SJSA1 (cell line): Measurements from ENCODE around the gene PARD6A. TPM values are rescaled to one million over a fixed set of nuclear protein-coding genes. Genes with fewer than 3 reads are reported as not detected.
A peak's percentile ranks its signal among the peaks of the same experiment; 100 is the strongest.

Source experiments
- DNase-seq, 2 experiments: peaks; one replicate each; pipeline ENCODE4 v3.0.0-alpha.2; 2015 to 2020; ENCODE audit warnings: low spot score in 2 of 2, low read depth in 1 of 2
- H3K27ac ChIP-seq: fragments of 250-450 bp; sonication (Bioruptor Pico); 2 replicates; pipeline ENCODE4 v1.5.1; 2020; ENCODE audit warnings: mild to moderate bottlenecking, moderate library complexity
- H3K27me3 ChIP-seq: fragments of 250-450 bp; sonication (Bioruptor Pico); replicated peaks from 2 replicates; pipeline ENCODE4 v1.5.1; 2020; ENCODE audit warnings: mild to moderate bottlenecking, moderate library complexity
- H3K36me3 ChIP-seq: fragments of 250-450 bp; sonication (Bioruptor Pico); 2 replicates; pipeline ENCODE4 v1.5.1; 2020; ENCODE audit warnings: mild to moderate bottlenecking
- H3K4me1 ChIP-seq: fragments of 250-450 bp; sonication (Bioruptor Pico); replicated peaks from 2 replicates; pipeline ENCODE4 v1.6.1; 2021; ENCODE audit warnings: mild to moderate bottlenecking
- H3K4me3 ChIP-seq: fragments of 250-450 bp; sonication (Bioruptor Pico); 2 replicates; pipeline ENCODE4 v1.5.1; 2020; ENCODE audit warnings: mild to moderate bottlenecking
- H3K9me3 ChIP-seq: fragments of 250-450 bp; sonication (Bioruptor Pico); replicated peaks from 2 replicates; pipeline ENCODE4 v1.5.1; 2020; ENCODE audit warnings: mild to moderate bottlenecking
- total RNA-seq: library from RNA; depleted of rRNA; stranded (reverse); fragments of >200 nt; shearing (Covaris generic); gene quantifications from 2 replicates; pipeline ENCODE4 v1.2.3, GENCODE V29; 2014

Gene PARD6A
- total RNA-seq, 1 experiment from 2014 or later: 0.26 TPM

DNA sequence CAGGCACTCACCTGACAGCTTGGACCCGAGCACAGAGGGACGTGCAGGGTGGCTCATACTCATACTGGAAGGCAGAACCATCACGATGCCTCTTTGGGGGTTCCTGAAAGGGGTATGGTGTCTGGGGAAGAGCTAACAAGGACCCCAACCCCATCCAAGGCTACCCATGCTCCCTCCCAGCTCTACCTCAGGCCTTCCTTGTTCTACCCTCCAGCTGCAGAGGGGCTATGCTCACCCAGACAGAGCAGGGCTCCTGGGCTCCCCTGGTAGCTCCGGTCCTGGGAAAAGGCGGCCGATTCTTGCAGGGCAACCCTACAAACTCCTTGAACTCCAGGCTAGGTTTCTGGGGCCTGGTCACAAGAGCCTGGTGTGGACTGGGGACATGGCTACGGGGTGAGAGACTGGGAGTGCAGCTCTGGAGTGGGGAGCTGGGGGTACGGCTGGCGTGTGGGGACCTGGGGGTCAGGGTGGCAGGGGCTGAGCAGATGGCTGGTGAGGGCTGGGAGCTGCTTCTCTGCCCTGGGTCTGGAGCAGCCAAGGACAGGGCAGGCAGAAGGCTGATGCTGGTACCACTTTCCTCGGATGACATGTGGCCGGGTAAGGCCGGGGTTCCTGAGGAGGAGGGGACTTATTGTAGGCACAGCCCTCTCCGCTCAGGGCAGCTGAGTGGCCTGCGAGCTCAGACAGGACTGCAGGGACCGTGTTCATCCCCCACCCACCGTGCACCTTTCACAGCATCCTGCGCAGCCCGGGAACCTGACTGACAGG is 2.8 kb upstream of the PARD6A start:
- peaks cover 46% of the 10 kb centered on the region for H3K4me1 ChIP-seq
- H3K9me3 ChIP-seq: no peaks in the 10 kb centered on the region; the same call in none of the 2 replicates
- no peak overlapping the region for H3K4me3 ChIP-seq
- DNase-seq: no peak
- no peak overlapping the region for H3K27ac ChIP-seq
- H3K27me3 ChIP-seq: no peaks in the 10 kb centered on the region
- peaks cover 58% of the 10 kb centered on the region for H3K36me3 ChIP-seq

DNA sequence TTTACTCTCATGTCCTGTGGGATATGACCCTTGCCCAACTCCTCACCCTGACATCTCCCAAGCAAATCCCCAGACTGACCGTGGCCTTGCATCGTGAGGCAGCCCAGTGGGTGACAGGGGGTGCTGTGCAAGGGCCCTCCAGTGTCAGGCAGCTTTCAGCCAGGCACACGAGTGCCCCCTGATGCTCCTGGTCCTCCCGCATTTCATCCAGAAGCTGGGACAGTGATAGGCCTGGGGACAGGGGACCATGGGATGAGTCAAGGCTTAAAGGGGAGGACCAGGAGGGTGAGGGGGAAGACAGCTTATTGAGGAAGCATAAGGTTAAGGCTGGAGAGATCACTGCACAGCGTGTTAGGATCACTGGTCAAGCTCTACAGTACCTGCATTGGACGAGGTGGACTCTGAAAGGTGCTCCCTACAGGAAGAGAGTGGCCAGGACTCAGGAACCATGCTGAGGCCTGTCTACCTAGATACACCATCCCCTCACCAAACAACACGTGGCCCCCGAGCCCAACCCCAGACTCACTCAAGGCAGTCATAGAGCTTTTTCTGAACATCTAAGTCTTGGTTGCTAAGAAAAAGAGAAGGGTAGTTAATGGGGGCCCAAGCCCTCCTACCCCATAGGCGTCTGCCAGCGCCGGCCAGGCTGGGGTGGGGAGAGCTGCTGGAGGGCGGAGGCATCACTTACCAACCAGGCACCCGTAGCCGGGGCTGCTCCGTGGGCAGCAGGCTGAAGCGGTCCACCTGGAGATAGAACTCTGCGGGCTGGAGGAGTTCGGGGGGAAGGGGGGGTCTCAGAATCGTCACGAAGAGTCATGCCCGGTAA is 1.7 kb upstream of the PARD6A start:
- Histone ChIP-seq H3K27ac (no peak overlapping the region), H3K36me3 (peaks cover 55% of the 10 kb centered on the region), H3K4me3 (peak overlapping the region; percentile 77), H3K9me3 (no peaks in the 10 kb centered on the region; the same call in 1 of the 2 replicates), H3K27me3 (no peaks in the 10 kb centered on the region), H3K4me1 (peaks cover 36% of the 10 kb centered on the region)
- DNase-seq: no peak

DNA sequence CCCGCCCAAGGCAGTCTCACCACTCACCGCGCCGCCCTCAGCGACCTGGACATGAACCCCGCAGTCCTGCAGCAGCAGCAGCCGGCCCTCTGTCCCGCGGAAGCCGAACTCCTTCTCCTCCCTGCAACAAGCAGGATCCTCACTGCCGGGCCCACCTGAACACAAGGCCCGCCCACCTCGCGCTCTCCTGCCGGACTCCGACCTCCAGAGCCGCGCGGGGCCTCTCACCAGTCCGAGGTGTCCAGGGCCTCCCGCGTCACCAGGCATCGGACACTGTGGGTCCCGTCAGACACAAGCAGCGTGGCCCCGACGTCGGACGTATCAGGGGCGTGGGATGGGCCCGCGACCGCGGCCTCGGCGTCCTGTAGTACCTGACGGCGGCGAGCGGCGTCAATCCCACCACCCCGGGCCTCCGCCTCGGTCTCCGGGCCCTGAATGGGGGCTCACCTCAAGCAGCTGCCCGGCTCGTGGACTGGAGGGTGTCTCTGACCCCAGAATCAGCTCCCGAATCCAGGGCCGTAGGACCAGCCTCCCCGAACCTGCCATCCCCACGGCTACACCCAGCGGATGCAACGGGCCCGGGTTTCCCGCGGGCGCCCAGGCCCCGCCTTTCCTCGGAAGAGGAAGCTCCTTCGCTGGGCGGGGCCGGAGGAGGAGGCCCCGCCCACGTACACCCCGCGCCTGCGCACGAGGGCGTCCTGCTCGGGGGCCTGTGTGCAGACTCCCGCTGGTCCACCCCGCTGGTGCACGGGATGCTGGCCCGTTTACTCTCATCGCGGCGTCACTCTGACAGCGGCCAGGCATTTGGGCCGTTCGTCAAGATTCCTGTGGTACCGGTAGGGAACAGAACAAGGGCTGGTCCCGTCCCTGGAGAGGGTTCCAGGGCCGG is 841 bp upstream of the PARD6A start, which contains the start of gene ACD:
Gene ACD (minus strand): TSS at position 586 of the 889 bp plus-strand sequence. CDS start 40 bp downstream, at position 546.
- H3K4me3 ChIP-seq: peak within 1 kb of the TSS; percentile 77
- peak; percentile 90 to 98 for DNase-seq
- peaks cover 28% of the 10 kb centered on the region for H3K4me1 ChIP-seq
- no peaks in the 10 kb centered on the region for H3K27me3 ChIP-seq
- H3K36me3 ChIP-seq: peaks cover 46% of the 10 kb centered on the region
- H3K27ac ChIP-seq: peak within 1 kb of the TSS; percentile 31
- H3K9me3 ChIP-seq: no peaks in the 10 kb centered on the region; the same call in 1 of the 2 replicates

DNA sequence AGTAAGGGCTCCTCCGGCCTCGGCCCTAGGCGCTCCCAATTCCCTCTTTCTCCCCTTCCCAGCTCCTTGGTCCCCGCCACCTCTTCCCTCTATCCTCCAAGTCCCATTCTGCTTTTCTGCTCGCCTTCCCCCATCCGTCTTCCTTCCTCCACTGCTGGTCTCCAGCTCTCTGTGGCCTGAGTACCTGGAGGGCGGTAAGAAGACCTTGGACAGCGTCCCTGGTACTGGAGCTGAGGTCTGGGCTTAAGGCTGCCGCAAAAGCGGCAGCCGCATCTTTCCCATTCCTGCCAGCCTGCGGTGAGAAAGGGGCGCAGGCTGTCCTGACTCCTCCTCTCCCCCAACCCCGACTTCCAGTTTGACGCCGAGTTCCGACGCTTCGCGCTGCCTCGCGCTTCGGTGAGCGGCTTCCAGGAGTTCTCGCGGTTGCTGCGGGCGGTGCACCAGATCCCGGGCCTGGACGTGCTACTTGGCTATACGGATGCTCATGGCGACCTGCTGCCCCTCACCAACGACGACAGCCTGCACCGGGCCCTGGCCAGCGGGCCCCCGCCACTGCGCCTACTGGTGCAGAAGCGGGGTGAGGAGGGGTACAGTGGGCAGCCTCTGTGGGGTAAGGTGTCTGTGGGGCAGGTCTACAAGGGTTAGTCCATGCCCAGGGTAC is 471 bp downstream of the PARD6A start:
- Histone ChIP-seq H3K27ac (no peak overlapping the region), H3K27me3 (no peaks in the 10 kb centered on the region), H3K9me3 (peaks cover 2% of the 10 kb centered on the region; the same call in 1 of the 2 replicates), H3K36me3 (peaks cover 34% of the 10 kb centered on the region), H3K4me3 (peak overlapping the region; percentile 77), H3K4me1 (peaks cover 29% of the 10 kb centered on the region)
- no peak for DNase-seq

DNA sequence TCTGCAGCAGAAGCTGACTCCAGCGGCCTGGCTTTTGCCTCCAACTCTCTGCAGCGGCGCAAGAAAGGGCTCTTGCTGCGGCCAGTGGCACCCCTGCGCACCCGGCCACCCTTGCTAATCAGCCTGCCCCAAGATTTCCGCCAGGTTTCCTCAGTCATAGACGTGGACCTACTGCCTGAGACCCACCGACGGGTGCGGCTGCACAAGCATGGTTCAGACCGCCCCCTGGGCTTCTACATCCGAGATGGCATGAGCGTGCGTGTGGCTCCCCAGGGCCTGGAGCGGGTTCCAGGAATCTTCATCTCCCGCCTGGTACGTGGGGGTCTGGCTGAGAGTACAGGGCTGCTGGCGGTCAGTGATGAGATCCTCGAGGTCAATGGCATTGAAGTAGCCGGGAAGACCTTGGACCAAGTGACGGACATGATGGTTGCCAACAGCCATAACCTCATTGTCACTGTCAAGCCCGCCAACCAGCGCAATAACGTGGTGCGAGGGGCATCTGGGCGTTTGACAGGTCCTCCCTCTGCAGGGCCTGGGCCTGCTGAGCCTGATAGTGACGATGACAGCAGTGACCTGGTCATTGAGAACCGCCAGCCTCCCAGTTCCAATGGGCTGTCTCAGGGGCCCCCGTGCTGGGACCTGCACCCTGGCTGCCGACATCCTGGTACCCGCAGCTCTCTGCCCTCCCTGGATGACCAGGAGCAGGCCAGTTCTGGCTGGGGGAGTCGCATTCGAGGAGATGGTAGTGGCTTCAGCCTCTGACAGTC is 1.3 kb downstream of the PARD6A start:
- Histone ChIP-seq H3K36me3 (peaks cover 28% of the 10 kb centered on the region), H3K27me3 (no peaks in the 10 kb centered on the region), H3K9me3 (peaks cover 2% of the 10 kb centered on the region; the same call in 1 of the 2 replicates), H3K4me3 (no peak overlapping the region), H3K4me1 (peaks cover 35% of the 10 kb centered on the region), H3K27ac (no peak overlapping the region)
- no peak for DNase-seq

DNA sequence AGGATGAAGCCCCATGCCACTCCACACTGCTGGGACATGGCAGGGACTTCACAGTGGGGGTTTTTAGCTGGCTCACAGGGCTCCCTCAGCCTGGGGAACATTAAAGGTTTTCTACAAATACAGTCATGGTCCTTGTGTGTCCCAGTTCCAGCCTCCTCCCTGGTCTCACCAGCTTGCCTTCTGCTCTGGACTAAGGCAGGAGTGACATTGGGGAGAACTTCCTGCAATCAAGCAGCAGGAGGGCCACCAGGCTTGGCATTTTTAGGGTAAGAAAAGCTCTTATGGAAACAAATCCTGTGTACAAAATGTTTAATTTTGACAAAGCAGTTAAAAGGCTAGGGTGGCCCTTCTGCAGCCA is 1.9 kb downstream of the PARD6A start:
- Histone ChIP-seq H3K27ac (no peak overlapping the region), H3K9me3 (peaks cover 2% of the 10 kb centered on the region; the same call in 1 of the 2 replicates), H3K4me3 (no peak overlapping the region), H3K27me3 (no peaks in the 10 kb centered on the region), H3K4me1 (peaks cover 40% of the 10 kb centered on the region), H3K36me3 (peaks cover 22% of the 10 kb centered on the region)
- DNase-seq: no peak

DNA sequence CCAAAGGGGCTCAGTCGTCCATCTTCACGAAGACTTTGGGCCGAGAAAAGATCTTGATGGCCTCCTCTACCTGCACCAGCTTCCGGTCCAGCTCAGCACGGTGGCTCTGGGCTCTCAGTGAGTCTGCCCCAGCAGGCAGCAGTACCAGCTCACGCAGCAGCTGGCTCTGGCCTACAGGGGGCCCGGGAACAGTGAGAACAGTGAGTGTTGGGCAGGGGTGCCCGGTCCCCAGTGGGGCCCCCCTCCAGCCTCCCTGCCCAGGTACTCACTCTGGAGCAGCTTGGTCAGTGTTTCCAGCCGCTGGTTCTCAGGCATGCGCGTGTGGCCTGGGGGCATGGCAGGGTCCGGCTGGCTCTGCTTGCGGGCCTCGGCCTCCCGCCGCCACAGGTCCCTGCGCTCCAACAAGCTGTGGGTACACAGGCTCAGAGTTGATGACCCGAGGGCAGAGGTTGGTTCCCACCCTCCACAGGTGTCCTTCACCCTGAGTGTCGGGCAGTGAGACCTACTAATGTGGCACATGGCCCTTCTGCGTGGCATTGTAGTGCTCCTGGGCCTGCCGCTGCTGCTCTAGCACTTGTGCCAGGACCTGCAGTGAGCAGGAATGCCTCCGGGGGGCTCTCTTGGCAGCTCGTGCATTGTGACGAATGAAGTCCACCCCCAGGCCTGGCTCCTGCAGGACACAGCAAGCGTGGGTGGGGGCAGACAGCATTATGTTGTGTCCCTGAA is 2.6 kb downstream of the PARD6A start:
- Histone ChIP-seq H3K27me3 (no peaks in the 10 kb centered on the region), H3K9me3 (peaks cover 2% of the 10 kb centered on the region; the same call in 1 of the 2 replicates)
- DNase-seq: no peak

DNA sequence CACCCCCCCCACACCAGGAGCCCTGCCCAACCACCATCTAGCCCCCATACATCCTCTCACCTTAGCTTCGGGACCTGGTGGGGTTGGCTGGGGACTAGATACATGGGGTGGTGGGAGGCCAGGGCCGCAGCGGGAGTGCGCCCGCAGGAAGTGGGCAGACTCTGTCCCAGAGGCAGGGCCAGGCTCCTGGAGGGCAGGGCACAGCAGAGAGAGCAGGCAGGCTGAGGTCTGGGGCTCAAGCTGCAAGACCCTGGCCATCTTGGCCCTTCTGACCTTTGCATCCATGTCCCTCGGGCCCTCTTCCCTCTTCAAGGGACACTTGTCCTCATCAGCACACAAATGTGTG is 3.1 kb downstream of the PARD6A start:
- H3K36me3 ChIP-seq: peaks cover 11% of the 10 kb centered on the region
- H3K27me3 ChIP-seq: no peaks in the 10 kb centered on the region
- no peak overlapping the region for H3K27ac ChIP-seq
- DNase-seq: no peak
- H3K4me1 ChIP-seq: peaks cover 42% of the 10 kb centered on the region
- H3K9me3 ChIP-seq: peaks cover 2% of the 10 kb centered on the region; the same call in 1 of the 2 replicates
- no peak overlapping the region for H3K4me3 ChIP-seq

More for the DNA sequence above, 2.6 kb downstream of the PARD6A start:
- H3K27ac ChIP-seq: no peak overlapping the region
- peaks cover 46% of the 10 kb centered on the region for H3K4me1 ChIP-seq
- H3K36me3 ChIP-seq: peaks cover 17% of the 10 kb centered on the region
- H3K4me3 ChIP-seq: no peak overlapping the region

DNA sequence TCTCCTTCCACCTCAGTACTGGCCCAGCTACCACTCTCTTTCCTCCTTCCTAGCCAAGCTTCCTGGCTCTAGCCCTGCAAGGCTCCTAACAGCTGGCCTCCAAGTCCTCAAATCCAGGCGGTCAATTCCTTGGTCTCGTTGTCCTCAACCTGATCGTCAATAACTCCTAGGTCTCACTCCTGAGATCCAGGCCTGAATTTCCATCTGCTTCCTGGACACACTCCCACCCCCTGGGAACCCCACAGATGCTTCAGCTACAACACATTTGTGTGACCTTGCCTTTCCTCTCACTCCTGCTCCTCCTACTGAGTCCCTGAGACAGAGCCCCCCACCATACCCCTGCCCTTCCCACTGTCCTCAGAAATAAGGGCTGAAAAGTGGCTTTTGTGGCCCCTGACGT is 3.5 kb downstream of the PARD6A start:
- Histone ChIP-seq H3K9me3 (peaks cover 2% of the 10 kb centered on the region; the same call in 1 of the 2 replicates), H3K4me1 (peaks cover 38% of the 10 kb centered on the region), H3K36me3 (peaks cover 7% of the 10 kb centered on the region), H3K27me3 (no peaks in the 10 kb centered on the region), H3K4me3 (no peak overlapping the region), H3K27ac (no peak overlapping the region)
- no peak for DNase-seq

DNA sequence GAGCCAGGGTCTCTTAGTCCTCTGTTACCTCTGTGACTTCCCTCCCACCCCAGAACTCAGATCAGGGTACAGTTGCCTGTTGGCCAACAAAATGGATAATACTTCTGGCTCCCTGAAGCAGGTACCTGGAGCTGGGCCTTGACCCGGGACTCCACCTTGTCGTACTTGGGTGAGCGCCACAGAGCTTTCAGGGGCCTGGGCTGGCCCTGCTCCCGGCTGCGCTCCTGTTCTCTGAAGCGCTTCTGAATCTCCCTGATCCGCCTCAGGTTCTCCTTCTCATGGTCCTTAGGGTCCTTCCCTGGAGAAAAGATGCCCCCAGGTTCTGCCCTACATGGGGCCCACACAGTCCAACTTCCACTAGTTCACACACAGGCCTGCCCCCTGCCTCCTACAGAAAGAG is 4.1 kb downstream of the PARD6A start:
- H3K27me3 ChIP-seq: no peaks in the 10 kb centered on the region
- peaks cover 32% of the 10 kb centered on the region for H3K4me1 ChIP-seq
- no peak for DNase-seq
- H3K9me3 ChIP-seq: peaks cover 2% of the 10 kb centered on the region; the same call in 1 of the 2 replicates
- H3K4me3 ChIP-seq: no peak overlapping the region
- H3K27ac ChIP-seq: no peak overlapping the region
- H3K36me3 ChIP-seq: peaks cover 1% of the 10 kb centered on the region; the same call in 1 of the 2 replicates

DNA sequence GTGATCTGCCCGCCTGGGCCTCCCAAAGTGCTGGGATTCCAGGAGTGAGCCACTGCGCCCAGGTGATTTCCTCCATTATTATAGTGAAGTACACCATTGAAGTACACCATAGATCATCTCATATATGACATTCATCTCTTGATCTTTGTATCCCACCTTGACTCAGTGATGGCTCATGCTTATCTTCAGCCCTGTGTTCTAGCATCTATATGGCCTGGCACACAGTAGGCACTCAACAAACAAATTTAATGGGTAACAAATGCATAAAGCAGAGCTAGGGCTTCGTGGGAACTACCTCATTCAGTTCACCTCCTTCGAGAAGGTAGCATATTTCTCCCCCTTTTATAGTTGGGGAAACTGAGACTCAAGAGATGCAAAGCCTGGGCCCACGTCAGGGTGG is 4.8 kb downstream of the PARD6A start:
- DNase-seq: no peak
- H3K9me3 ChIP-seq: peaks cover 2% of the 10 kb centered on the region; the same call in 1 of the 2 replicates
- H3K27me3 ChIP-seq: no peaks in the 10 kb centered on the region
- peaks cover 29% of the 10 kb centered on the region for H3K4me1 ChIP-seq
- H3K4me3 ChIP-seq: peak overlapping the region; percentile 47
- no peak overlapping the region for H3K27ac ChIP-seq
- H3K36me3 ChIP-seq: no peaks in the 10 kb centered on the region
